CD14-positive monocyte (primary cell): ENCODE measurements around the gene PPFIA3. TPM values are rescaled to one million over a fixed set of nuclear protein-coding genes. Genes with fewer than 3 reads are reported as not detected.

Experiments
- DNase-seq, 3 donors: peaks; one replicate each; pipeline ENCODE4 v3.0.0-alpha.2; 2011 to 2022
- H2AFZ ChIP-seq: 2 replicates; pipeline ENCODE4 v1.6.0; 2012; ENCODE audit warnings: mild to moderate bottlenecking, low read depth, low read length, inconsistent platforms; ENCODE audit not compliant: insufficient read depth, poor library complexity, severe bottlenecking
- H3K27ac ChIP-seq, 2 donors: 1 replicate in 1 of 2; 2 replicates in 1 of 2; pipeline ENCODE4 v1.5.1; 2012 to 2013; ENCODE audit warnings: low read length in 2 of 2, control low read depth in 1 of 2, inconsistent platforms in 1 of 2, low read depth in 1 of 2, mild to moderate bottlenecking in 1 of 2
- H3K27me3 ChIP-seq, 2 donors: one replicate each; pipeline versions ENCODE4 v1.6.0 to v1.6.1; 2011 to 2013; ENCODE audit warnings: low read length in 2 of 2; ENCODE audit not compliant: control insufficient read depth in 2 of 2, insufficient read depth in 2 of 2
- H3K36me3 ChIP-seq, 2 donors: replicated peaks in 1 of 2; 1 replicate in 1 of 2; 2 replicates in 1 of 2; pipeline versions ENCODE4 v1.5.1 to v1.6.1; 2012 to 2013; ENCODE audit warnings: low read length in 2 of 2, control low read depth in 1 of 2, inconsistent platforms in 1 of 2, mild to moderate bottlenecking in 1 of 2; ENCODE audit not compliant: insufficient read depth in 2 of 2, control insufficient read depth in 1 of 2
- H3K4me1 ChIP-seq, 2 donors: 1 replicate in 1 of 2; 2 replicates in 1 of 2; pipeline versions ENCODE4 v1.5.1 to v1.6.1; 2012 to 2013; ENCODE audit warnings: low read length in 2 of 2, control low read depth in 1 of 2, inconsistent platforms in 1 of 2, mild to moderate bottlenecking in 1 of 2, moderate library complexity in 1 of 2; ENCODE audit not compliant: insufficient read depth in 2 of 2, control insufficient read depth in 1 of 2
- H3K4me2 ChIP-seq: replicated peaks from 2 replicates; pipeline ENCODE3; 2012; ENCODE audit warnings: low read length, moderate library complexity, mild to moderate bottlenecking; ENCODE audit not compliant: poor library complexity, severe bottlenecking; ENCODE audit errors: extremely low read depth
- H3K4me3 ChIP-seq, 3 experiments: fragments of 200-600 bp in 1 of 3; sonication (generic) in 1 of 3; replicated peaks in 1 of 3; 1 replicate in 2 of 3; 2 replicates in 1 of 3; pipeline ENCODE4 v1.5.1; 2011 to 2013; ENCODE audit warnings: low read length in 3 of 3, mild to moderate bottlenecking in 3 of 3, control low read depth in 2 of 3, low read depth in 2 of 3, inconsistent platforms in 1 of 3, moderate library complexity in 1 of 3
- H3K79me2 ChIP-seq: 2 replicates; pipeline ENCODE4 v1.6.0; 2012; ENCODE audit warnings: mild to moderate bottlenecking, control low read depth, inconsistent platforms, low read length, moderate library complexity; ENCODE audit not compliant: insufficient read depth
- H3K9ac ChIP-seq: 2 replicates; pipeline ENCODE4 v1.6.0; 2017; ENCODE audit warnings: low read length, mild to moderate bottlenecking; ENCODE audit not compliant: insufficient read depth, poor library complexity, severe bottlenecking
- H3K9me3 ChIP-seq, 2 donors: replicated peaks in 1 of 2; 1 replicate in 1 of 2; 2 replicates in 1 of 2; pipeline versions ENCODE4 v1.5.1 to v1.6.1; 2012 to 2013; ENCODE audit warnings: low read length in 2 of 2, control low read depth in 1 of 2; ENCODE audit not compliant: control insufficient read depth in 1 of 2, insufficient read depth in 1 of 2
- H4K20me1 ChIP-seq: 2 replicates; pipeline ENCODE4 v1.6.0; 2012; ENCODE audit warnings: mild to moderate bottlenecking, low read length, control low read depth, moderate library complexity; ENCODE audit not compliant: insufficient read depth
- H3K27ac Mint-ChIP-seq, 7 donors: one replicate each; pipeline ENCODE4 v1.8.0; 2020; ENCODE audit warnings: mild to moderate bottlenecking in 7 of 7, mixed read lengths in 7 of 7, moderate library complexity in 6 of 7, inconsistent platforms in 2 of 7
- H3K27me3 Mint-ChIP-seq, 3 donors: one replicate each; pipeline ENCODE4 v1.8.0; 2021 to 2022; ENCODE audit warnings: low read depth in 3 of 3, mild to moderate bottlenecking in 3 of 3, mixed read lengths in 3 of 3, moderate library complexity in 3 of 3, inconsistent platforms in 1 of 3
- H3K36me3 Mint-ChIP-seq, 2 donors: one replicate each; pipeline ENCODE4 v1.8.0; 2020; ENCODE audit warnings: mixed read lengths in 2 of 2, inconsistent platforms in 1 of 2, mild to moderate bottlenecking in 1 of 2
- H3K4me1 Mint-ChIP-seq: one replicate; pipeline ENCODE4 v1.8.0; 2020; ENCODE audit warnings: mild to moderate bottlenecking, mixed read lengths
- H3K4me3 Mint-ChIP-seq, 2 donors: one replicate each; pipeline ENCODE4 v1.8.0; 2020; ENCODE audit warnings: mild to moderate bottlenecking in 2 of 2, mixed read lengths in 2 of 2, moderate library complexity in 1 of 2
- H3K9me3 Mint-ChIP-seq, 7 donors: one replicate each; pipeline ENCODE4 v1.8.0; 2020 to 2022; ENCODE audit warnings: mixed read lengths in 7 of 7, mild to moderate bottlenecking in 6 of 7, moderate library complexity in 6 of 7, inconsistent platforms in 2 of 7
- WGBS: methylation state at CpG from one replicate; pipeline ENCODE4 v1.1.5; 2013; ENCODE audit warnings: missing lambda C conversion rate; ENCODE audit not compliant: insufficient coverage; 5-methylcytosine and 5-hydroxymethylcytosine counted together
- intact Hi-C, 2 donors: fragments of 100-400 bp; cut with micrococcal nuclease; formaldehyde crosslinking; loops; one replicate each; pipeline versions ENCODE4 v1.15.0 to v1.15.1; 2023
- polyA plus RNA-seq, 3 donors: library from polyadenylated mRNA; depleted of rRNA in 1 of 3; unstranded in 2 of 3; stranded (reverse) in 1 of 3; fragments of 300-500 nt in 2 of 3; fragments of >200 nt in 1 of 3; fragmentation: Illumina TruSeq in 2 of 3; gene quantifications; 1 replicate in 2 of 3; 2 replicates in 1 of 3; pipeline ENCODE4 v1.2.3, GENCODE V29; 2012 to 2021
- TF ChIP-seq, protein P1 (sequence below): fragments of 200-600 bp; IDR thresholded peaks from one replicate; pipeline ENCODE4 v1.8.0; 2022; ENCODE audit warnings: antibody characterized with exemption, mild to moderate bottlenecking

The PPFIA3 gene
- polyA plus RNA-seq, 3 donors = 0.43 TPM; not detected in 2

DNA sequence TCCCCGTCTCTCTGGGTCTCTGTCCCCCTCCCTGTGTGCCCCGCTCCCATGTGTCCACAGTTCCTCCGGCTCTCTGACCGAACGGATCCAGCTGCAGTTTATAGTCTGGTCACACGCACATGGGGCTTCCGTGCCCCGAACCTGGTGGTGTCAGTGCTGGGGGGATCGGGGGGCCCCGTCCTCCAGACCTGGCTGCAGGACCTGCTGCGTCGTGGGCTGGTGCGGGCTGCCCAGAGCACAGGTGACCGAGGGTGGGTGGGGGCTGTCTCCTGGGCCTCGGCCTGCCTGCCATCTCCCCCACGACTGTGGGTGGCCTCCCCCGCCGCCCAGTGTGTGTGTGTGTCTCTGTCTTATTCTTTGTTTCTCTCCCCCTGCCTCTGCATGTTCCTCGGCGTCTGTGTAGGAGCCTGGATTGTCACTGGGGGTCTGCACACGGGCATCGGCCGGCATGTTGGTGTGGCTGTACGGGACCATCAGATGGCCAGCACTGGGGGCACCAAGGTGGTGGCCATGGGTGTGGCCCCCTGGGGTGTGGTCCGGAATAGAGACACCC, 48.6 kb downstream of the PPFIA3 start:
- Mint-ChIP-seq H3K36me3 (no peaks in the 10 kb centered on the region), H3K27ac (no peak overlapping the region), H3K4me3 (no peak overlapping the region), H3K27me3 (peaks cover 2 to 18% (median 4%) of the 10 kb centered on the region in 3 donors), H3K9me3 (no peaks in the 10 kb centered on the region), H3K4me1 (no peaks in the 10 kb centered on the region)
- no peaks in the 10 kb centered on the region for H3K36me3 ChIP-seq
- H4K20me1 ChIP-seq = no peaks in the 10 kb centered on the region
- intact Hi-C loops = no loop called here
- no peak for DNase-seq
- H3K4me1 ChIP-seq = no peaks in the 10 kb centered on the region
- H3K9ac ChIP-seq = no peak overlapping the region
- no peak overlapping the region for H3K4me3 ChIP-seq
- H3K79me2 ChIP-seq = no peaks in the 10 kb centered on the region
- H3K4me2 ChIP-seq = no peak overlapping the region
- WGBS = 97% methylated on average over 10 of the region's 25 CpGs
- no peaks in the 10 kb centered on the region for H3K27me3 ChIP-seq
- TF ChIP-seq, protein P1, sequence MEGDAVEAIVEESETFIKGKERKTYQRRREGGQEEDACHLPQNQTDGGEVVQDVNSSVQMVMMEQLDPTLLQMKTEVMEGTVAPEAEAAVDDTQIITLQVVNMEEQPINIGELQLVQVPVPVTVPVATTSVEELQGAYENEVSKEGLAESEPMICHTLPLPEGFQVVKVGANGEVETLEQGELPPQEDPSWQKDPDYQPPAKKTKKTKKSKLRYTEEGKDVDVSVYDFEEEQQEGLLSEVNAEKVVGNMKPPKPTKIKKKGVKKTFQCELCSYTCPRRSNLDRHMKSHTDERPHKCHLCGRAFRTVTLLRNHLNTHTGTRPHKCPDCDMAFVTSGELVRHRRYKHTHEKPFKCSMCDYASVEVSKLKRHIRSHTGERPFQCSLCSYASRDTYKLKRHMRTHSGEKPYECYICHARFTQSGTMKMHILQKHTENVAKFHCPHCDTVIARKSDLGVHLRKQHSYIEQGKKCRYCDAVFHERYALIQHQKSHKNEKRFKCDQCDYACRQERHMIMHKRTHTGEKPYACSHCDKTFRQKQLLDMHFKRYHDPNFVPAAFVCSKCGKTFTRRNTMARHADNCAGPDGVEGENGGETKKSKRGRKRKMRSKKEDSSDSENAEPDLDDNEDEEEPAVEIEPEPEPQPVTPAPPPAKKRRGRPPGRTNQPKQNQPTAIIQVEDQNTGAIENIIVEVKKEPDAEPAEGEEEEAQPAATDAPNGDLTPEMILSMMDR = no peak
- H3K27ac ChIP-seq = no peak overlapping the region
- no peaks in the 10 kb centered on the region for H3K9me3 ChIP-seq
- no peak overlapping the region for H2AFZ ChIP-seq

DNA sequence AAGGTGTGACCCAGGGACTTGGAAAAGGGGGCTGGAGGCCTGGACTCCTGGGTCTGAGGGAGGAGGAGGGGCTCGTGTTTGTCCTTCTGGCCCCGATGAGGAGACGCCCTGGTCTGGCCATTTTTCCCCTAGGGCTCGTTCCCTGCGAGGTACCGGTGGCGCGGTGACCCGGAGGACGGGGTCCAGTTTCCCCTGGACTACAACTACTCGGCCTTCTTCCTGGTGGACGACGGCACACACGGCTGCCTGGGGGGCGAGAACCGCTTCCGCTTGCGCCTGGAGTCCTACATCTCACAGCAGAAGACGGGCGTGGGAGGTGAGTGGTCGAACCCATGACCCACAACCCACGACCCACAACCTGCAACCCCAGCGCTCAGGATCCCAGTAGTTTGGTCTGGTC, 49.1 kb downstream of the PPFIA3 start:
- TF ChIP-seq, protein P1 = no peak
- DNase-seq = no peak
- Mint-ChIP-seq H3K4me1 (no peaks in the 10 kb centered on the region), H3K9me3 (no peaks in the 10 kb centered on the region), H3K27me3 (peaks cover 0 to 16% (median 4%) of the 10 kb centered on the region in 3 donors), H3K36me3 (no peaks in the 10 kb centered on the region), H3K4me3 (no peak overlapping the region), H3K27ac (peak overlapping the region in 1 of 7 donors; percentile 30)
- H3K9me3 ChIP-seq = no peaks in the 10 kb centered on the region
- H4K20me1 ChIP-seq = no peaks in the 10 kb centered on the region
- H3K79me2 ChIP-seq = no peaks in the 10 kb centered on the region
- no peaks in the 10 kb centered on the region for H3K36me3 ChIP-seq
- H3K4me2 ChIP-seq = no peak overlapping the region
- H3K27me3 ChIP-seq = no peaks in the 10 kb centered on the region
- no peaks in the 10 kb centered on the region for H3K4me1 ChIP-seq
- intact Hi-C loops = no loop called here
- no peak overlapping the region for H2AFZ ChIP-seq
- WGBS = 97% methylated on average over 21 of the region's 23 CpGs
- H3K27ac ChIP-seq = no peak overlapping the region
- no peak overlapping the region for H3K9ac ChIP-seq
- H3K4me3 ChIP-seq = no peak overlapping the region
